ENCODE results near the gene HENMT1. TPM values are rescaled to one million over a fixed set of nuclear protein-coding genes. Genes with fewer than 3 reads are reported as not detected.

HENMT1 gene
- total RNA-seq, 1 experiment from 2014 or later: 6.2 TPM

GRCh38 chr1:108671143-108671542 is 10.2 kb upstream of the HENMT1 start:
- no peak for TF ChIP-seq CTCF (conservative IDR thresholded peaks at IDR 0.05)
- H3K56ac ChIP-seq (ENCODE audit: insufficient read length, low read depth, low read length): no peak overlapping the region
- H3K18ac ChIP-seq (ENCODE audit: insufficient read length, low read depth, low read length): no peak overlapping the region
- H3K4me1 ChIP-seq (ENCODE audit: insufficient read depth, low read length): no peaks in the 10 kb centered on the region
- H4K5ac ChIP-seq (ENCODE audit: insufficient read length, low read depth, low read length): no peak overlapping the region
- H3K27ac Mint-ChIP-seq: no peak overlapping the region
- H2AK5ac ChIP-seq (ENCODE audit: insufficient read length, low read length): no peak overlapping the region
- no peak overlapping the region for H4K8ac ChIP-seq (replicated peaks; ENCODE audit: insufficient read length, low read depth, low read length)
- no peak overlapping the region for H2BK20ac ChIP-seq (ENCODE audit: low read depth, low read length, poor library complexity, severe bottlenecking)
- H3K27me3 Mint-ChIP-seq (ENCODE audit: low read depth): no peaks in the 10 kb centered on the region; the same call in none of the 2 replicates
- no CpG with 5 or more reads among the region's 2 CpGs for WGBS (ENCODE audit: extremely low coverage, insufficient read length, low lambda C conversion rate)
- H3K4me2 ChIP-seq (ENCODE audit: insufficient read depth, insufficient read length, low read length): no peak overlapping the region
- no peaks in the 10 kb centered on the region for H3K4me1 Mint-ChIP-seq
- no peaks in the 10 kb centered on the region for H3K79me1 ChIP-seq (ENCODE audit: insufficient read depth, low read depth, low read length, poor library complexity, severe bottlenecking)
- H3K27me3 ChIP-seq (ENCODE audit: insufficient read depth, low read length): no peaks in the 10 kb centered on the region
- H3K23me2 ChIP-seq (ENCODE audit: insufficient read length, low read depth, low read length, poor library complexity, severe bottlenecking): no peaks in the 10 kb centered on the region
- peaks cover 3 to 13% (median 5%) of the 10 kb centered on the region in 3 experiments; a peak in 6 of 7 replicates for H3K36me3 Mint-ChIP-seq (ENCODE audit: insufficient read depth in 1 of 3, low read depth in 3 of 3)
- H3K23ac ChIP-seq (ENCODE audit: insufficient read length, low read depth, low read length): no peak overlapping the region
- H3K9ac ChIP-seq (ENCODE audit: extremely low read depth, insufficient read length, low read length): no peak overlapping the region
- H3T11ph ChIP-seq (ENCODE audit: low read length): no peak overlapping the region
- no peak overlapping the region for H3K4me3 Mint-ChIP-seq
- H2BK12ac ChIP-seq (ENCODE audit: insufficient read length, low read depth, low read length): no peak overlapping the region
- H3K27ac ChIP-seq (ENCODE audit: insufficient read length, low read depth, low read length): no peak overlapping the region
- H2BK120ac ChIP-seq (ENCODE audit: low read depth, low read length, poor library complexity, severe bottlenecking): no peak overlapping the region
- H2AFZ ChIP-seq (ENCODE audit: low read length): no peak overlapping the region
- no peak for DNase-seq
- H3K9me3 ChIP-seq (ENCODE audit: control insufficient read depth, low read depth, low read length): no peaks in the 10 kb centered on the region
- H2BK5ac ChIP-seq (ENCODE audit: insufficient read length, low read length): no peak overlapping the region
- no peaks in the 10 kb centered on the region for H4K20me1 ChIP-seq (ENCODE audit: control insufficient read depth, insufficient read depth, insufficient read length)
- no peaks in the 10 kb centered on the region for H3K79me2 ChIP-seq (ENCODE audit: insufficient read depth, low read length)
- no peak overlapping the region; the same call in 1 of the 2 replicates for H3K14ac ChIP-seq (ENCODE audit: insufficient read depth, low read length)
- H2BK15ac ChIP-seq (ENCODE audit: low read depth, low read length): no peak overlapping the region
- H4K91ac ChIP-seq (ENCODE audit: insufficient read length, low read depth, low read length): no peak overlapping the region
- peaks cover 12 to 14% of the 10 kb centered on the region in 2 experiments for H3K9me3 Mint-ChIP-seq
- no peak overlapping the region for H3K4ac ChIP-seq (ENCODE audit: low read depth, low read length)

Measured in H9 (cell line).